Subcutaneous adipose tissue (tissue), 4 donors: Measurements from ENCODE around the gene FOXN3. TPM values are rescaled to one million over a fixed set of nuclear protein-coding genes. Genes with fewer than 3 reads are reported as not detected.

Source experiments
- total RNA-seq, 4 donors: library from RNA; depleted of rRNA; stranded (reverse); fragments of >200 nt; gene quantifications; one replicate each; pipeline ENCODE4 v1.1.0, GENCODE V29; 2016
- TF ChIP-seq, protein P1 (sequence below): fragments of 450-650 bp; IDR thresholded peaks from one replicate; pipeline ENCODE4 v1.5.1; 2016; ENCODE audit warnings: low read depth, mild to moderate bottlenecking, control low read depth, antibody characterized with exemption, moderate library complexity

The FOXN3 gene
- total RNA-seq, 4 donors from 2014 or later, result 153 to 173 (median 171) TPM

DNA sequence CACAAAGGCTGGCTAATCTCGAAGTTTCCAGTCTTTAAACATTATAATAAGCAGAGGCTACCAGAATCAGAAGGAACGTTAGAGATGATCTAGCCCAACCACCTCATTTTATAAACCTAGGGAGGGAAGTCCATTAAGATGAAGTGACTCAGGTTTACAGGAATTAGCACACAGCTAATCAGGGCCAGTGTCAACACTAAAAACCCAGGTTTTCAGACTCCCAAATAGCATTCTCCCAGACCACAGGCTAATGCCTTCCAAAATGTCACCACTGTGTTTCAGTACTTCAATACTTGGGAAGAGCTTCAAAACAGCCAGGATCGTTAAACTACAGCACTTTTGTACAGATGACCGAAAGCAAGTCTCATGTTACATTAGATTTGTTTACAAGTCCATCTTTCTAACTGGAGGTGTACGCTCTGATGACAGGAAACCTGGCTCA lies 89.2 kb downstream of the FOXN3 start:
- TF ChIP-seq, protein P1, sequence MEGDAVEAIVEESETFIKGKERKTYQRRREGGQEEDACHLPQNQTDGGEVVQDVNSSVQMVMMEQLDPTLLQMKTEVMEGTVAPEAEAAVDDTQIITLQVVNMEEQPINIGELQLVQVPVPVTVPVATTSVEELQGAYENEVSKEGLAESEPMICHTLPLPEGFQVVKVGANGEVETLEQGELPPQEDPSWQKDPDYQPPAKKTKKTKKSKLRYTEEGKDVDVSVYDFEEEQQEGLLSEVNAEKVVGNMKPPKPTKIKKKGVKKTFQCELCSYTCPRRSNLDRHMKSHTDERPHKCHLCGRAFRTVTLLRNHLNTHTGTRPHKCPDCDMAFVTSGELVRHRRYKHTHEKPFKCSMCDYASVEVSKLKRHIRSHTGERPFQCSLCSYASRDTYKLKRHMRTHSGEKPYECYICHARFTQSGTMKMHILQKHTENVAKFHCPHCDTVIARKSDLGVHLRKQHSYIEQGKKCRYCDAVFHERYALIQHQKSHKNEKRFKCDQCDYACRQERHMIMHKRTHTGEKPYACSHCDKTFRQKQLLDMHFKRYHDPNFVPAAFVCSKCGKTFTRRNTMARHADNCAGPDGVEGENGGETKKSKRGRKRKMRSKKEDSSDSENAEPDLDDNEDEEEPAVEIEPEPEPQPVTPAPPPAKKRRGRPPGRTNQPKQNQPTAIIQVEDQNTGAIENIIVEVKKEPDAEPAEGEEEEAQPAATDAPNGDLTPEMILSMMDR, result no peak

DNA sequence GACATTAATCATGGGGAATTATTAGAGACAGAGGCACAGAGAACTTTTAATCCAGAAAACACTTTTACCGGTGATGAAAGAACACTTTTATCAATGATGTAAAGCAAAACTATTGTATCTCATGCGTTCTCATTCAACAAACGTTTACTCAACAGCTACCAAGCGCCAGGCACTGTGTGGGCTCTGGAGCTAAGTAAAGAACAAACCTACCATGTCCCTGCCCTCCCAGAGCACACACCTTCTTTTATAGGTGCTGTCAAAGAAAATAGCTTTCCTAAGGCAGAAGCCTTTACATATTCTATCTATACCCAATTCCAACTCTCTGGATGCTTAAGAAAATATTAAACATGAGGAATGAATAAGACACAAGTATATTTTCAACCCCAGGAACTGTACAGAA lies 91.1 kb downstream of the FOXN3 start:
- TF ChIP-seq, protein P1, result no peak

DNA sequence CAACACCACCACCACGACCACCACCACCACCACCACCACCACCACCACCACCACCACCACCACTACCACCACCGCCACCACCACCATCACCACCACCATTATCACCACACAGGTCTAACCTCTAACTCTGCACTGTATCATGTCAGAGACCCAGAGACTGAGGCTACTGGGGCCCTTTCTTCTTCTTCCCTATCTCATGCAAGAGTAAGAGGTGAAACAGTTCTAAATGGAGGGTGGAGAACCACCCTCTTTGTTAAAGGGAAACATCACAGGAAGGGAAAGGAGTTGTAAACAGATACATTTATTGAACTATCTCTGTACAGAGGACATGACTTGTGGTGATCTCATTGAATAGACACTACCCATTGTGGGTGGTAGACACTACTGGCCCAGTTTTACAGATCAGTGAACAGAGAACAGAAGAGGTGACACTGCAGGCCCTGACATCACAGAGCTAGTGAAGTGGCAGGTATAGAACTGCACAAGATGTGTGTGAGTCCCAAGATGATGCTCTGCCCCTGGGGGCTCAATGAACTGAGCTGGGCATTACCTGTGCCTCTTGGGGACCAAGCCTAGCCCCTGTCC lies 91.6 kb downstream of the FOXN3 start:
- TF ChIP-seq, protein P1, result no peak

DNA sequence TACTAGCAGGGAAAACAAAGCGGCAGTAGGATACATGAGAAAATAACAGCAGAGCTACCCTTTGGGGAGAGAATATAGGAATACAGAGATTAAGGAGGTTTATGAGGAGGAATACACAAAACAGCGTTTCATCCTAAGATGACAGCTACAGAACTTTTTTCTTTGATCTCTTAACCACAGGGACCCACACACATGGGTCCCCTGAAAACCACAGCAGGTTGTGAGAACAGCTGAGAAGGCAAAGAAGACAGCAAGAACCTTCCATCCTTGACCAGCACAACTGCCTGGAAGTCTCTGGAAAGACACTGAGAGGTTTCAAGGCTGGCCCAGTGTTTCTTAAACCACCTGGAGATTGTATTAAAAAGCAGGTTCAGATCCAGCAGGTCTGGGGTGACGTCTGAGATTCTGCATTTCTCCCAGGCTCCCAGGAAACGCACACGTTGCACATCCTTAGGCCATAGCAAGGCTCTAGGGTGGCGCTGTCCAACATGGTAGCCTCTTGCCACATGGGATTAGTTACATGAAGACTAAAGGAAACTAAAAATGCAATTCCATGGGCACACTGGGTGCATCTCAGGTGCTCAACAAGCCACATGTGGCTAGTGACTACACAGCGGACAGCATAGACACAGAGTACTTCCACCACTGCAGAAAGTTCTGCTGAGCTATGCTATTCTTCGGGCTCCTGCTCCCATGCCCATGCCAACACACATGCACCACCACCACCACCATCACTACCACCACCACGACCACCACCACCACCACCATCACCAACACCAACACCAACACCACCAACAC lies 92.3 kb downstream of the FOXN3 start:
- TF ChIP-seq, protein P1, result no peak

DNA sequence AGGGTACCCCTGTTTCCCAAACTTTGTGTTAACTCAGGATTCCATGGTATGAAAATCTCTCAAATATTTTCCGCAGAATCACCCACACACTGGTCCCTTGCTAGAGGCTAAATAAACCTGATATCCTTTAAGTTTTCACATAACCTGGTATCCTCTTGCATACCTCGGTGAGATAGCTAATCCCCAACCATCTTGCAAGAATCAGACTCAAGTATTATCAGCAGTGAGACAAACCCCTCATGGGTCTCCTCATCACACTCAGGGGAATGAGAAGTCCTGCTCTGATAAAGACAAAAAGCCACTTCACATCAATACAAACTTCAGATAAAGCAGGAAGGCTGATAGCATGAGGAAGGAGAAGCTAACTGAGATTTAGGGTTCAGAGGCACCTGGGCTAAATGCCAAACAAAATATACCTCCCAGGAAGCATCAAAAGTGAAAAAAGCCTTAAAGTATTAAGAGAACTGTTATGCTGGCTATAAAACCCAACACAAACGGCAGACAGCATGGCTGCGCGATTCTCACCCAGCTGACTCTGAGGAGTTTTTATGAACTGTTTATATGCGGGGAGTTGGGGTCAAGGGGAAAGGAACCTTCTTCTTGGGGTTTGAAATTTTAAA lies 96.5 kb downstream of the FOXN3 start:
- TF ChIP-seq, protein P1, result no peak

DNA sequence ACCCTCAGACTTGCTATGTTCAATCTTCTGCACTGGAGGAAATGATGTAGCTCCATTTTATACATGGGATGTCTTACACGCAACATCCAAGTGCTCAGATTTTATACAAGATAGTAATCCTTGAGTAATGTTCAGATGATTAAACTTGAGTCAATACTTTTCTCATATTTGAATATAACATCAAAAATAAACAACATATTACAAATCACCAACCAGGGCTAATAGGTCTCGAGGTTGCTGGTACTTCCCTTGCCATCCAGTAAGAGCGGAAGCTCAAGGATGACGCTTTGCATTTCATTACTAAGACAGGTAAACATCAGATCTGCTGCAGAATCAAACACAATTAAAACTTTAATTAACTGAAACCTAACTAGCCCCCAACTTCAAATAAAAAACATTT lies 97.3 kb downstream of the FOXN3 start:
- TF ChIP-seq, protein P1, result no peak

DNA sequence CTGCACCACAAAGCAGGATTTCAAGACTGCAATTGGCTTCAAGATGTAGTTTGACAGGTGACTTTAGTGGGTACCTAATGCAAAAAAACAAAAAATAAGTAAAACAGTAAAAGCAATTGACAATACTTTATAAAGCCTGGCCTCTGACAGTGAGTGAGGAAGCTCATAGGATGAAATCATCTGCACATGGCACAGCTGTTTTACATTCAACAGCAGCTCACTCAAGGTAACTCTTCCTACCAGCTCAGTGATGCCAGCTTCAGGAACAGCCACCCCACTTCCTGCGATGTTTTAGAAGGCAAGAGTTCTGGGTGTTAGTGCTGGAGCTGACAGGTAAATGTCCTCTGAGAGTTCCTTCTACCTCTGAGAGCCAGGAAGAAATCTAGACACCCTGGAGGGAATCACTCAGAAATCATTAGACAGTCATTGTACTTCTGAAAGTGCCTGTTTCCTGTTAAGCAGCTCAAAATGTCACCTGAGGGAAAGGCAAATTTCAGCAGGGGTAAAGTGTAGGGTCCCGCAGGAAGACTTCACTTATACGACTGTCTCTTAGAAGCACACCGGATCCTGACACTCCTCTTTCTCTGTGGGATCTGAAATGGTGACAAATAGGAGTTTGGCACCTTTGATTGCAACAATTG lies 99.9 kb downstream of the FOXN3 start:
- TF ChIP-seq, protein P1, result no peak
